ENCODE results near the gene CLEC11A. TPM values are rescaled to one million over a fixed set of nuclear protein-coding genes. Genes with fewer than 3 reads are reported as not detected.

Gene CLEC11A
- total RNA-seq, 2 donors from 2014 or later: 10.3 to 13.8 TPM

DNA sequence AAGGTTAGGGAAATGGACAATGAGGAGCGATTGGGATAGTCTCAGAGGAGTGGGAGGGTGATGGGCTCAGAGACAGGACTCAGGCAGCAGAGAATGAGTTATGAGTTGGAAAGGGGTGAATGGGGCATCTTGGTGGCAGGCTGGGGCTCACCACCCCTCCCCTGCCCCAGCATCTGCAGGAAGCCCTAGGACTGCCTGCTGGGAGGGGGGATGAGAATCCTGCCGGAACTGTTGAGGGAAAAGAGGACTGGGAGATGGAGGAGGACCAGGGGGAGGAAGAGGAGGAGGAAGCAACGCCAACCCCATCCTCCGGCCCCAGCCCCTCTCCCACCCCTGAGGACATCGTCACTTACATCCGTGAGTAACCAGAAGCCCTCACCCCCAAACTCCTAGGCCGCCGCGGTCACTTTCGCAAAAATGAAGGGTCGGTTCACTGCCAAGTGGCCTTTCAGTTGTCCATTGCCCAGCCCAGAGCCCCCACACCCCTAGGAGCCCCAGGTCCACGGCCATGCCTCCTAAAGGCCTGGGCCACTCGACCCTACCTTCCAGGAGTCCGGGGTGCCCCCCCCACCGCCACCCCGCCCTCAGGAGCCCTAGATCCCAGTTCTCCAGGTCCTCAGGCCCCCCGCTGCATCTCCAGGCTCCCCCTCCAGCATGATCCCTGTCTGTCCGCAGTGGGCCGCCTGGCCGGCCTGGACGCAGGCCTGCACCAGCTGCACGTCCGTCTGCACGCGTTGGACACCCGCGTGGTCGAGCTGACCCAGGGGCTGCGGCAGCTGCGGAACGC lies 764 bp downstream of the CLEC11A start:
- TF ChIP-seq, protein P1, sequence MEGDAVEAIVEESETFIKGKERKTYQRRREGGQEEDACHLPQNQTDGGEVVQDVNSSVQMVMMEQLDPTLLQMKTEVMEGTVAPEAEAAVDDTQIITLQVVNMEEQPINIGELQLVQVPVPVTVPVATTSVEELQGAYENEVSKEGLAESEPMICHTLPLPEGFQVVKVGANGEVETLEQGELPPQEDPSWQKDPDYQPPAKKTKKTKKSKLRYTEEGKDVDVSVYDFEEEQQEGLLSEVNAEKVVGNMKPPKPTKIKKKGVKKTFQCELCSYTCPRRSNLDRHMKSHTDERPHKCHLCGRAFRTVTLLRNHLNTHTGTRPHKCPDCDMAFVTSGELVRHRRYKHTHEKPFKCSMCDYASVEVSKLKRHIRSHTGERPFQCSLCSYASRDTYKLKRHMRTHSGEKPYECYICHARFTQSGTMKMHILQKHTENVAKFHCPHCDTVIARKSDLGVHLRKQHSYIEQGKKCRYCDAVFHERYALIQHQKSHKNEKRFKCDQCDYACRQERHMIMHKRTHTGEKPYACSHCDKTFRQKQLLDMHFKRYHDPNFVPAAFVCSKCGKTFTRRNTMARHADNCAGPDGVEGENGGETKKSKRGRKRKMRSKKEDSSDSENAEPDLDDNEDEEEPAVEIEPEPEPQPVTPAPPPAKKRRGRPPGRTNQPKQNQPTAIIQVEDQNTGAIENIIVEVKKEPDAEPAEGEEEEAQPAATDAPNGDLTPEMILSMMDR (IDR thresholded peaks at IDR 0.05): no peak
- H3K27ac ChIP-seq: peak overlapping the region; percentile 11 to 41
- peaks cover 0 to 2% of the 10 kb centered on the region in 2 donors for H3K27me3 ChIP-seq
- H3K9me3 ChIP-seq: no peaks in the 10 kb centered on the region
- peaks cover 0 to 35% of the 10 kb centered on the region in 2 donors for H3K4me1 ChIP-seq
- H3K4me3 ChIP-seq: peak overlapping the region; percentile 35 to 71
- no peak for DNase-seq (ENCODE audit: low spot score)
- H3K36me3 ChIP-seq: no peaks in the 10 kb centered on the region

DNA sequence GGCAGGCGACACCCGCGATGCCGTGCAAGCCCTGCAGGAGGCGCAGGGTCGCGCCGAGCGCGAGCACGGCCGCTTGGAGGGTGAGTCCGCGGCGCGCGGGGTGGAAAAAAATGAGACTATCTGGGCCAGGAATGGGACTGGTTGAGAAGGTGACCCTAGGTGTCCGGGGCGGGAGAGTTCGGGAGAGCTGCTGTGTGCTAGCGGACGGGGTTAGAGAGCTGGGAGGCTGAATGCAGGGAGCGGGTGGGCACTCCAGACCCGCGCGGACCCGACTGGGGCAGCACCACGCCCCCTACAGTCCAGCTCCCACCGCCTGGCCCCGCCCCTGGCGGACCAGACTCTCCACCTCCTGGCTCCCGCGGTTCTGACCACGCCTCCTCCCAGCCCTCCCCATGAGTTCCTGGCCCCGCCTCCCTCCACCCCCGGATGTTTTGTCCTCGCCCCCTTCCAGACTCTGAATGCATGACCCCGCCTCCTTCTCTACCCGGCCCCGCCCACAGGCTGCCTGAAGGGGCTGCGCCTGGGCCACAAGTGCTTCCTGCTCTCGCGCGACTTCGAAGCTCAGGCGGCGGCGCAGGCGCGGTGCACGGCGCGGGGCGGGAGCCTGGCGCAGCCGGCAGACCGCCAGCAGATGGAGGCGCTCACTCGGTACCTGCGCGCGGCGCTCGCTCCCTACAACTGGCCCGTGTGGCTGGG lies 1.5 kb downstream of the CLEC11A start:
- TF ChIP-seq, protein P1 (IDR thresholded peaks at IDR 0.05): peak; percentile 63 to 85
- Histone ChIP-seq H3K27ac (peak overlapping the region; percentile 58 to 73), H3K27me3 (no peaks in the 10 kb centered on the region)

DNA sequence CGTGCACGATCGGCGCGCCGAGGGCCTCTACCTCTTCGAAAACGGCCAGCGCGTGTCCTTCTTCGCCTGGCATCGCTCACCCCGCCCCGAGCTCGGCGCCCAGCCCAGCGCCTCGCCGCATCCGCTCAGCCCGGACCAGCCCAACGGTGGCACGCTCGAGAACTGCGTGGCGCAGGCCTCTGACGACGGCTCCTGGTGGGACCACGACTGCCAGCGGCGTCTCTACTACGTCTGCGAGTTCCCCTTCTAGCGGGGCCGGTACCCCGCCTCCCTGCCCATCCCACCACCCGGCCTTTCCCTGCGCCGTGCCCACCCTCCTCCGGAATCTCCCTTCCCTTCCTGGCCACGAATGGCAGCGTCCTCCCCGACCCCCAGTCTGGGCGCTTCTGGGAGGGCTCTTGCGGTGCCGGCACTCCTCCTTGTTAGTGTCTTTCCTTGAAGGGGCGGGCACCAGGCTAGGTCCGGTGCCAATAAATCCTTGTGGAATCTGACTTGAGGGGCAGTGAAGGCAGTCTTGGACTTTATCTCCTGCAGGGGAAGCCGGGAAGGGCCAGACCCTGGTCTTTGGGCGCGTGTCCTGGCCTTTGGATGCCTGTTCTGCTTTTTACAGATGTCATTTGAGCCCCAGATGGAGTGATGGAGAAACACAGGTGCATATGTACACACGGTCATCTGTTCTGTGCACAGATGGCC lies 2.2 kb downstream of the CLEC11A start:
- Histone ChIP-seq H3K27ac (peak overlapping the region; percentile 58 to 73), H3K27me3 (no peaks in the 10 kb centered on the region)

More for the DNA sequence above, 1.5 kb downstream of the CLEC11A start:
- DNase-seq (ENCODE audit: low spot score): peak; percentile 96
- Histone ChIP-seq H3K4me3 (peak overlapping the region; percentile 45 to 71), H3K4me1 (peaks cover 0 to 31% of the 10 kb centered on the region in 2 donors), H3K9me3 (no peaks in the 10 kb centered on the region), H3K36me3 (no peaks in the 10 kb centered on the region)

DNA sequence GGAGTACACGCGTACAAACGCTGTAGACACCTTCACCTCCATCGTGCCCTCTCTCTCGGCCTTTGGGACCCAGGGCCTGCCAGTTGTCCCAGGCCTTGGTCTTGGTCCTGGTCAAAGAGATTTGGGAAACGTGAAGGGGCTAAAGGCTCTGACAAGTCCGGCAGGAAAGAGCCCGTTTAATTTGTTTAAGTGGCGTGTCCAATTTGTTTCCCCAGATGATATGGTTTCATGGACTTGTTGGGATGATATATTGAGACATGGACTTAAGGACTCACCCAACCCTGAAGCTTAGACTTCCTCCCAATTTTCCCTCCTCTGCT lies 2.7 kb downstream of the CLEC11A start:
- Histone ChIP-seq H3K4me1 (peaks cover 0 to 31% of the 10 kb centered on the region in 2 donors), H3K27ac (no peak overlapping the region), H3K36me3 (no peaks in the 10 kb centered on the region), H3K9me3 (no peaks in the 10 kb centered on the region), H3K4me3 (peak overlapping the region in 1 of 2 donors; percentile 71), H3K27me3 (no peaks in the 10 kb centered on the region)
- TF ChIP-seq, protein P1 (IDR thresholded peaks at IDR 0.05): no peak
- no peak for DNase-seq (ENCODE audit: low spot score)

More for the DNA sequence above, 2.2 kb downstream of the CLEC11A start:
- H3K36me3 ChIP-seq: no peaks in the 10 kb centered on the region
- DNase-seq (ENCODE audit: low spot score): no peak
- no peaks in the 10 kb centered on the region for H3K9me3 ChIP-seq
- TF ChIP-seq, protein P1 (IDR thresholded peaks at IDR 0.05): no peak
- H3K4me1 ChIP-seq: peaks cover 0 to 31% of the 10 kb centered on the region in 2 donors
- peak overlapping the region; percentile 45 to 71 for H3K4me3 ChIP-seq

DNA sequence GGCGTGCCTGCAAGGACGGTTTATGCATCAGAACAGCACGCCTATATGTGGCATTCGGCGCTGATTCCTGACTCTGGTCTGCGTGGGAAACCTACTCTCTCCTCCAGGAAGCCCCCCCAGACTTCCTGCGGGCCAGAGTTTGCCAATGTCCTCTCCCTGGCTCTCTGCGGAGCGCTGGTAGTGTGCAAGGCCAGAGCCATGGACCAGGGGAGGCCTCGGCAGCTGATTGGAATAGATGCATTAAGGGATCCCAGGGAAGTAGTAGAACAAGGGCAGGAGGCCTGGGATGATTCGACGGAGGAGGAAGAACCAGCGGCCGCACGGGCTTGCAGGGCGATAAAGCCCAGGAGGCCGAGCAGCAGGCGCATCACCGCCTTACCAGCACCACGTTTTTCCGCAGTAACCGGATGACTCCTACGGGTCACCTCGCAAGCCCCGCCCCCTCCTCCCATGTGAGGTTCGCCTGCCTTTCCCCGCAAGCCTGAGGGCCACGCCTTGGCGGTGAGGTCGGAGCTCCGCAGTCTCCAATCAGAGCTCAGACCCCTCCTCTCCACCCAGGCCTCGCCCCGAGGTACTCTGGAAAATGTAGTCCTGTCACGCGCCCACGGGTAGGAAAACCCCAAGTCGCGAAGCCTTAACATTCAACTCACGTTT lies 5.0 kb downstream of the CLEC11A start:
- DNase-seq (ENCODE audit: low spot score): peak; percentile 71
- H3K27me3 ChIP-seq: no peaks in the 10 kb centered on the region
- no peak overlapping the region for H3K27ac ChIP-seq

More for the DNA sequence above, 5.0 kb downstream of the CLEC11A start:
- no peak overlapping the region for H3K4me3 ChIP-seq
- peaks cover 0 to 29% of the 10 kb centered on the region in 2 donors for H3K4me1 ChIP-seq
- no peaks in the 10 kb centered on the region for H3K9me3 ChIP-seq
- H3K36me3 ChIP-seq: no peaks in the 10 kb centered on the region
- TF ChIP-seq, protein P1 (IDR thresholded peaks at IDR 0.05): no peak

All from right atrium auricular region (tissue), 2 donors.